SK-N-SH (cell line): ENCODE results near the gene PROSER3. TPM values are rescaled to one million over a fixed set of nuclear protein-coding genes. Genes with fewer than 3 reads are reported as not detected.
"Not testable (repeated sequence)": the region's sequence is repeated elsewhere in the genome, so short reads cannot be mapped to it uniquely, and the experiment has no call there.

Source experiments
- CTCF ChIA-PET: fragments of 300-600, 350-600 bp; formaldehyde crosslinking; extraction: SDS; loops from one replicate; lab custom pipeline; 2021; lab: Yijun Ruan, JAX
- POLR2A ChIA-PET: fragments of 350-600 bp; sonication (Branson Sonifier 250); formaldehyde crosslinking; extraction: SDS; loops from one replicate; lab custom pipeline; 2020; ENCODE audit warnings: antibody characterized with exemption, inconsistent platforms; lab: Yijun Ruan, JAX
- DNase-seq: peaks from one replicate; pipeline ENCODE4 v3.0.0; 2012
- H2AFZ ChIP-seq: fragments of 200-600 bp; sonication (generic); 2 replicates; pipeline ENCODE4 v1.8.1; 2016; ENCODE audit warnings: antibody characterized with exemption, mild to moderate bottlenecking, low read depth
- H3F3A ChIP-seq: fragments of 200-600 bp; sonication (generic); replicated peaks from 2 replicates; pipeline ENCODE3; 2016; ENCODE audit warnings: antibody characterized with exemption, mild to moderate bottlenecking; ENCODE audit not compliant: insufficient read depth
- H3K27ac ChIP-seq, 2 experiments: fragments of 200-500 bp in 1 of 2; fragments of 200-600 bp in 1 of 2; sonication (Bioruptor generic) in 1 of 2; sonication (generic), shearing (Covaris generic) in 1 of 2; 2 replicates each; pipeline versions ENCODE4 v1.5.1 to v1.6.1; 2014 to 2016; ENCODE audit warnings: low read depth in 2 of 2, inconsistent platforms in 1 of 2, low read length in 1 of 2, mild to moderate bottlenecking in 1 of 2, mixed read lengths in 1 of 2
- H3K27me3 ChIP-seq: fragments of 200-600 bp; sonication (generic), shearing (Covaris generic); 2 replicates; pipeline ENCODE4 v1.6.1; 2016; ENCODE audit warnings: mixed run types; ENCODE audit not compliant: insufficient read depth
- H3K36me3 ChIP-seq, 2 experiments: fragments of 200-500 bp in 1 of 2; fragments of 200-600 bp in 1 of 2; sonication (Bioruptor generic) in 1 of 2; sonication (generic) in 1 of 2; replicated peaks in 1 of 2; 2 replicates each; pipeline versions ENCODE3 to v1.5.1; 2014 to 2016; ENCODE audit warnings: low read length in 1 of 2, mild to moderate bottlenecking in 1 of 2; ENCODE audit not compliant: insufficient read depth in 2 of 2, control insufficient read depth in 1 of 2
- H3K4me1 ChIP-seq, 2 experiments: fragments of 200-500 bp in 1 of 2; fragments of 200-600 bp in 1 of 2; sonication (Bioruptor generic) in 1 of 2; sonication (generic), shearing (Covaris generic) in 1 of 2; 2 replicates each; pipeline versions ENCODE4 v1.5.1 to v1.6.1; 2014 to 2016; ENCODE audit warnings: low read depth in 1 of 2, low read length in 1 of 2, mixed run types in 1 of 2; ENCODE audit not compliant: insufficient read depth in 2 of 2, control insufficient read depth in 1 of 2
- H3K4me2 ChIP-seq: fragments of 200-600 bp; sonication (generic), shearing (Covaris generic); 2 replicates; pipeline ENCODE4 v1.6.1; 2017; ENCODE audit warnings: mixed run types
- H3K4me3 ChIP-seq, 2 experiments: fragments of 200-500 bp in 1 of 2; fragments of 200-600 bp in 1 of 2; sonication (Bioruptor generic) in 1 of 2; sonication (generic), shearing (Covaris generic) in 1 of 2; 2 replicates each; pipeline versions ENCODE4 v1.5.1 to v1.8.1; 2014 to 2016; ENCODE audit warnings: low read depth in 2 of 2, inconsistent platforms in 1 of 2, low read length in 1 of 2, mild to moderate bottlenecking in 1 of 2, mixed read lengths in 1 of 2, moderate library complexity in 1 of 2
- H3K79me2 ChIP-seq: fragments of 200-600 bp; sonication (generic); 2 replicates; pipeline ENCODE4 v1.8.1; 2017; ENCODE audit warnings: mild to moderate bottlenecking; ENCODE audit not compliant: insufficient read depth
- H3K9ac ChIP-seq: fragments of 200-600 bp; sonication (generic); 2 replicates; pipeline ENCODE4 v1.6.1; 2017; ENCODE audit warnings: mixed run types
- H3K9me2 ChIP-seq: fragments of 200-600 bp; sonication (generic); 2 replicates; pipeline ENCODE4 v1.6.1; 2017; ENCODE audit warnings: mixed run types
- H3K9me3 ChIP-seq: fragments of 200-600 bp; sonication (generic); 2 replicates; pipeline ENCODE4 v1.6.1; 2017; ENCODE audit warnings: mixed run types, mild to moderate bottlenecking, moderate library complexity
- H4K20me1 ChIP-seq: fragments of 200-600 bp; sonication (generic); 2 replicates; pipeline ENCODE4 v1.6.1; 2017; ENCODE audit warnings: mild to moderate bottlenecking, mixed run types; ENCODE audit not compliant: insufficient read depth
- NFIC ChIP-seq: IDR thresholded peaks from 2 replicates; pipeline ENCODE4 v1.4.0; 2012; ENCODE audit warnings: borderline replicate concordance
- RFX5 ChIP-seq: IDR thresholded peaks from 2 replicates; pipeline ENCODE4 v1.6.1; 2012; ENCODE audit warnings: mild to moderate bottlenecking, improper control_type of control experiment, low read length
- ZBTB33 ChIP-seq: IDR thresholded peaks from 2 replicates; pipeline ENCODE4 v1.4.0; 2012; ENCODE audit warnings: low read depth, borderline replicate concordance
- WGBS: methylation state at CpG from one replicate; pipeline ENCODE4 v1.1.6; 2017; ENCODE audit warnings: low lambda C conversion rate; 5-methylcytosine and 5-hydroxymethylcytosine counted together
- polyA plus RNA-seq, 3 experiments: library from polyadenylated mRNA; depleted of rRNA; stranded (reverse); fragments of >200 nt; gene quantifications; 2 replicates each; pipeline ENCODE4 v1.2.3, GENCODE V29; 2012

The PROSER3 gene
- polyA plus RNA-seq, 1 of the 3 experiments (the other 2 are of a cell fraction), result 12.5 TPM

- no peaks in the 10 kb centered on the region for H3K4me1 ChIP-seq
- TF ChIP-seq RFX5, result no peak
- TF ChIP-seq, all 33 proteins: peak for 0
- no peak overlapping the region for H3K27ac ChIP-seq
- H3K79me2 ChIP-seq, result no peaks in the 10 kb centered on the region
- H3K9ac ChIP-seq, result no peak overlapping the region
- H3K36me3 ChIP-seq, result no peaks in the 10 kb centered on the region
- no peaks in the 10 kb centered on the region for H3F3A ChIP-seq
- H3K4me3 ChIP-seq, result no peak overlapping the region
- no peaks in the 10 kb centered on the region for H4K20me1 ChIP-seq
- ChIA-PET CTCF (no interaction called here), POLR2A (no interaction called here)
- no peak for DNase-seq
- H3K9me3 ChIP-seq, result no peaks in the 10 kb centered on the region
- no peak overlapping the region for H2AFZ ChIP-seq
- WGBS, result 22% methylated on average over 2 of the region's 8 CpGs
- H3K9me2 ChIP-seq, result no peaks in the 10 kb centered on the region
- no peak overlapping the region for H3K4me2 ChIP-seq
- H3K27me3 ChIP-seq, result no peaks in the 10 kb centered on the region
Measured at GRCh38 chr19:35792888-35793287, 34.9 kb downstream of the PROSER3 start.

- Histone ChIP-seq H3F3A (no peaks in the 10 kb centered on the region), H3K36me3 (no peaks in the 10 kb centered on the region), H4K20me1 (no peaks in the 10 kb centered on the region), H3K9me3 (no peaks in the 10 kb centered on the region), H3K4me3 (no peak overlapping the region), H3K27me3 (no peaks in the 10 kb centered on the region), H3K9me2 (no peaks in the 10 kb centered on the region), H2AFZ (no peak overlapping the region), H3K79me2 (no peaks in the 10 kb centered on the region), H3K4me2 (no peak overlapping the region), H3K4me1 (no peaks in the 10 kb centered on the region), H3K9ac (no peak overlapping the region), H3K27ac (no peak overlapping the region)
- POLR2A ChIA-PET, result no interaction called here
- no peak for DNase-seq
- WGBS, result 76% methylated on average over 7 of the region's 7 CpGs
- CTCF ChIA-PET, result no interaction called here
- TF ChIP-seq NFIC (no peak), ZBTB33 (no peak)
Measured at GRCh38 chr19:35793381-35794165, 35.6 kb downstream of the PROSER3 start.

- H3F3A ChIP-seq, H3K4me2 ChIP-seq, H3K27ac ChIP-seq, H3K79me2 ChIP-seq, H3K9me2 ChIP-seq, POLR2A ChIA-PET, CTCF ChIA-PET, H4K20me1 ChIP-seq, H3K9ac ChIP-seq, H2AFZ ChIP-seq, DNase-seq, H3K36me3 ChIP-seq, H3K4me3 ChIP-seq, H3K4me1 ChIP-seq, H3K9me3 ChIP-seq: not testable (repeated sequence)
- WGBS, result 57% methylated on average over 1 of the region's 1 CpG
- H3K27me3 ChIP-seq, result peaks cover 14% of the 10 kb centered on the region; the same call in 1 of the 2 replicates
Measured at GRCh38 chr19:35795564-35795963, 37.6 kb downstream of the PROSER3 start.
